SHP77 (cell line): ENCODE results near the gene KCTD18.

Source experiments
- DNase-seq, 2 experiments: peaks; one replicate each; lab custom pipeline; 2025; lab: John Stamatoyannopoulos, UW

The KCTD18 gene

GRCh38 chr2:200509612-200510433 is at the start of gene KCTD18:
Gene KCTD18, minus strand, starts transcription at chr2:200510068. Its CDS starts 3,052 bp downstream, at chr2:200507016.
- peak; percentile 73 to 76 for DNase-seq

- DNase-seq, result no peak
Observed at GRCh38 chr2:200540793-200541192, 30.9 kb upstream of the KCTD18 start.

- DNase-seq, result no peak
Observed at GRCh38 chr2:200538139-200538538, 28.3 kb upstream of the KCTD18 start.

- no peak for DNase-seq
Observed at GRCh38 chr2:200534572-200534971, 24.7 kb upstream of the KCTD18 start.

GRCh38 chr2:200533754-200534153 is 23.9 kb upstream of the KCTD18 start:
- DNase-seq, result no peak

GRCh38 chr2:200528228-200528627 is 18.4 kb upstream of the KCTD18 start:
- no peak for DNase-seq

GRCh38 chr2:200525882-200526651 is 16.2 kb upstream of the KCTD18 start, which contains the start of gene SGO2:
Gene SGO2, plus strand, starts transcription at chr2:200526207. Its CDS starts 6,769 bp downstream, at chr2:200532976.
- peak; percentile 95 to 97 for DNase-seq

GRCh38 chr2:200525551-200525881 is 15.6 kb upstream of the KCTD18 start:
- no peak for DNase-seq

GRCh38 chr2:200525066-200525465 is 15.2 kb upstream of the KCTD18 start:
- no peak for DNase-seq

- DNase-seq, result no peak
Observed at GRCh38 chr2:200523604-200524003, 13.7 kb upstream of the KCTD18 start.

- no peak for DNase-seq
Observed at GRCh38 chr2:200523158-200523557, 13.3 kb upstream of the KCTD18 start.

- no peak for DNase-seq
Observed at GRCh38 chr2:200515155-200515554, 5.3 kb upstream of the KCTD18 start.

- DNase-seq, result no peak
Observed at GRCh38 chr2:200509235-200509611, 645 bp downstream of the KCTD18 start.

- no peak for DNase-seq
Observed at GRCh38 chr2:200507179-200507578, 2.7 kb downstream of the KCTD18 start.

GRCh38 chr2:200506679-200507078 is 3.2 kb downstream of the KCTD18 start:
- DNase-seq, result no peak

GRCh38 chr2:200502196-200502595 is 7.7 kb downstream of the KCTD18 start:
- no peak for DNase-seq

- DNase-seq, result no peak
Observed at GRCh38 chr2:200498402-200499162, 11.3 kb downstream of the KCTD18 start.

GRCh38 chr2:200496696-200497095 is 13.2 kb downstream of the KCTD18 start:
- DNase-seq, result no peak

- no peak for DNase-seq
Observed at GRCh38 chr2:200494048-200494447, 15.8 kb downstream of the KCTD18 start.

GRCh38 chr2:200492656-200493055 is 17.2 kb downstream of the KCTD18 start:
- no peak for DNase-seq

GRCh38 chr2:200490001-200490400 is 19.9 kb downstream of the KCTD18 start:
- DNase-seq, result no peak

- DNase-seq, result no peak
Observed at GRCh38 chr2:200488169-200488568, 21.7 kb downstream of the KCTD18 start.
